ENCODE measurements around the gene ECE2.

- TF ChIP-seq EZH2 (IDR thresholded peaks at IDR 0.05) (no peak), POLR2AphosphoS5 (IDR thresholded peaks at IDR 0.05; ENCODE audit: borderline replicate concordance, low read depth, low read length) (no peak)
Observed at GRCh38 chr3:184311633-184312032, 35.8 kb downstream of the ECE2 start.

Data from SK-N-MC (cell line).